Loucy (cell line): Measurements from ENCODE around the gene SPEG.

Experiments used
- H2AFZ ChIP-seq: fragments of 200-600 bp; sonication (generic); 2 replicates; pipeline ENCODE4 v1.6.0; 2016; ENCODE audit warnings: antibody characterized with exemption, mild to moderate bottlenecking, low read length, moderate library complexity
- H3F3A ChIP-seq: fragments of 200-600 bp; 2 replicates; pipeline ENCODE4 v1.6.0; 2016; ENCODE audit warnings: antibody characterized with exemption, low read depth, mild to moderate bottlenecking
- H3K27me3 ChIP-seq: fragments of 200-600 bp; sonication (generic); 2 replicates; pipeline ENCODE4 v1.6.1; 2014; ENCODE audit warnings: low read length, mild to moderate bottlenecking; ENCODE audit not compliant: insufficient read depth, poor library complexity, severe bottlenecking
- H3K36me3 ChIP-seq: fragments of 200-600 bp; sonication (generic); 2 replicates; pipeline ENCODE4 v1.6.1; 2016; ENCODE audit warnings: low read length; ENCODE audit not compliant: insufficient read depth
- H3K4me1 ChIP-seq: fragments of 200-600 bp; sonication (generic); 2 replicates; pipeline ENCODE4 v1.5.1; 2014; ENCODE audit warnings: low read length, mild to moderate bottlenecking; ENCODE audit not compliant: insufficient read depth, poor library complexity, severe bottlenecking
- H3K4me2 ChIP-seq: fragments of 200-600 bp; sonication (generic); 2 replicates; pipeline ENCODE4 v1.6.0; 2014; ENCODE audit warnings: antibody characterized with exemption, low read length, low read depth, mild to moderate bottlenecking; ENCODE audit not compliant: poor library complexity, severe bottlenecking
- H3K4me3 ChIP-seq: fragments of 200-600 bp; sonication (generic); 2 replicates; pipeline ENCODE4 v1.5.1; 2014; ENCODE audit warnings: low read length, mild to moderate bottlenecking, mixed read lengths; ENCODE audit not compliant: poor library complexity, severe bottlenecking
- H3K79me2 ChIP-seq: fragments of 200-600 bp; sonication (generic); 2 replicates; pipeline ENCODE4 v1.6.1; 2014; ENCODE audit warnings: low read length; ENCODE audit not compliant: insufficient read depth
- H3K9ac ChIP-seq: fragments of 200-600 bp; sonication (generic); 2 replicates; pipeline ENCODE4 v1.6.0; 2014; ENCODE audit warnings: mild to moderate bottlenecking, low read depth, low read length, moderate library complexity; ENCODE audit not compliant: poor library complexity, severe bottlenecking
- H3K9me2 ChIP-seq: fragments of 200-600 bp; sonication (generic); replicated peaks from 2 replicates; pipeline ENCODE4 v1.6.1; 2016; ENCODE audit warnings: low read depth, low read length, mixed read lengths
- H3K9me3 ChIP-seq: fragments of 200-600 bp; sonication (generic); 2 replicates; pipeline ENCODE4 v1.6.1; 2014; ENCODE audit warnings: mild to moderate bottlenecking, antibody characterized with exemption, low read length, low read depth; ENCODE audit not compliant: insufficient read depth
- H4K20me1 ChIP-seq: fragments of 200-600 bp; sonication (generic); 2 replicates; pipeline ENCODE4 v1.6.0; 2014; ENCODE audit warnings: antibody characterized with exemption, low read length, mild to moderate bottlenecking; ENCODE audit not compliant: insufficient read depth, poor library complexity, severe bottlenecking
- CTCF ChIP-seq: fragments of 200-600 bp; sonication (generic); conservative IDR thresholded peaks from 2 replicates; pipeline ENCODE4 v1.5.1; 2014; ENCODE audit warnings: mild to moderate bottlenecking, antibody characterized with exemption, low read length
- EZH2phosphoT487 ChIP-seq: fragments of 200-600 bp; IDR thresholded peaks from 2 replicates; pipeline ENCODE4 v1.6.1; 2018; ENCODE audit warnings: antibody characterized with exemption, mild to moderate bottlenecking, moderate library complexity, borderline replicate concordance

SPEG gene

GRCh38 chr2:219421323-219421722 is 13.3 kb upstream of the SPEG start:
- Histone ChIP-seq H3K27me3 (no peaks in the 10 kb centered on the region), H2AFZ (no peak overlapping the region), H3F3A (no peaks in the 10 kb centered on the region), H4K20me1 (no peaks in the 10 kb centered on the region), H3K36me3 (no peaks in the 10 kb centered on the region), H3K9me3 (no peaks in the 10 kb centered on the region), H3K9me2 (no peaks in the 10 kb centered on the region), H3K79me2 (no peaks in the 10 kb centered on the region), H3K9ac (no peak overlapping the region), H3K4me3 (no peak overlapping the region), H3K4me2 (no peak overlapping the region), H3K4me1 (no peaks in the 10 kb centered on the region)
- TF ChIP-seq EZH2phosphoT487 (no peak), CTCF (no peak)

GRCh38 chr2:219422952-219423534 is 11.6 kb upstream of the SPEG start:
- H3K9me2 ChIP-seq: no peaks in the 10 kb centered on the region
- H3K4me3 ChIP-seq: no peak overlapping the region
- H3K9ac ChIP-seq: no peak overlapping the region
- no peak overlapping the region for H2AFZ ChIP-seq
- H3K4me2 ChIP-seq: no peak overlapping the region
- no peaks in the 10 kb centered on the region for H3K27me3 ChIP-seq
- no peaks in the 10 kb centered on the region for H3K9me3 ChIP-seq
- no peaks in the 10 kb centered on the region for H3K4me1 ChIP-seq
- no peaks in the 10 kb centered on the region for H4K20me1 ChIP-seq
- TF ChIP-seq EZH2phosphoT487 (no peak), CTCF (no peak)
- H3F3A ChIP-seq: no peaks in the 10 kb centered on the region
- H3K79me2 ChIP-seq: no peaks in the 10 kb centered on the region
- no peaks in the 10 kb centered on the region for H3K36me3 ChIP-seq

GRCh38 chr2:219423652-219424377 is 10.8 kb upstream of the SPEG start:
- H3F3A ChIP-seq: no peaks in the 10 kb centered on the region
- no peak overlapping the region for H2AFZ ChIP-seq
- H3K4me2 ChIP-seq: no peak overlapping the region
- TF ChIP-seq EZH2phosphoT487 (no peak), CTCF (no peak)
- H3K79me2 ChIP-seq: no peaks in the 10 kb centered on the region
- H3K9ac ChIP-seq: no peak overlapping the region
- H4K20me1 ChIP-seq: no peaks in the 10 kb centered on the region
- H3K4me3 ChIP-seq: no peak overlapping the region
- H3K36me3 ChIP-seq: no peaks in the 10 kb centered on the region
- H3K9me2 ChIP-seq: no peaks in the 10 kb centered on the region
- no peaks in the 10 kb centered on the region for H3K4me1 ChIP-seq
- no peaks in the 10 kb centered on the region for H3K9me3 ChIP-seq
- no peaks in the 10 kb centered on the region for H3K27me3 ChIP-seq
